ENCODE data around the gene KNOP1.

The KNOP1 gene, protein sequence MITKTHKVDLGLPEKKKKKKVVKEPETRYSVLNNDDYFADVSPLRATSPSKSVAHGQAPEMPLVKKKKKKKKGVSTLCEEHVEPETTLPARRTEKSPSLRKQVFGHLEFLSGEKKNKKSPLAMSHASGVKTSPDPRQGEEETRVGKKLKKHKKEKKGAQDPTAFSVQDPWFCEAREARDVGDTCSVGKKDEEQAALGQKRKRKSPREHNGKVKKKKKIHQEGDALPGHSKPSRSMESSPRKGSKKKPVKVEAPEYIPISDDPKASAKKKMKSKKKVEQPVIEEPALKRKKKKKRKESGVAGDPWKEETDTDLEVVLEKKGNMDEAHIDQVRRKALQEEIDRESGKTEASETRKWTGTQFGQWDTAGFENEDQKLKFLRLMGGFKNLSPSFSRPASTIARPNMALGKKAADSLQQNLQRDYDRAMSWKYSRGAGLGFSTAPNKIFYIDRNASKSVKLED

DNA sequence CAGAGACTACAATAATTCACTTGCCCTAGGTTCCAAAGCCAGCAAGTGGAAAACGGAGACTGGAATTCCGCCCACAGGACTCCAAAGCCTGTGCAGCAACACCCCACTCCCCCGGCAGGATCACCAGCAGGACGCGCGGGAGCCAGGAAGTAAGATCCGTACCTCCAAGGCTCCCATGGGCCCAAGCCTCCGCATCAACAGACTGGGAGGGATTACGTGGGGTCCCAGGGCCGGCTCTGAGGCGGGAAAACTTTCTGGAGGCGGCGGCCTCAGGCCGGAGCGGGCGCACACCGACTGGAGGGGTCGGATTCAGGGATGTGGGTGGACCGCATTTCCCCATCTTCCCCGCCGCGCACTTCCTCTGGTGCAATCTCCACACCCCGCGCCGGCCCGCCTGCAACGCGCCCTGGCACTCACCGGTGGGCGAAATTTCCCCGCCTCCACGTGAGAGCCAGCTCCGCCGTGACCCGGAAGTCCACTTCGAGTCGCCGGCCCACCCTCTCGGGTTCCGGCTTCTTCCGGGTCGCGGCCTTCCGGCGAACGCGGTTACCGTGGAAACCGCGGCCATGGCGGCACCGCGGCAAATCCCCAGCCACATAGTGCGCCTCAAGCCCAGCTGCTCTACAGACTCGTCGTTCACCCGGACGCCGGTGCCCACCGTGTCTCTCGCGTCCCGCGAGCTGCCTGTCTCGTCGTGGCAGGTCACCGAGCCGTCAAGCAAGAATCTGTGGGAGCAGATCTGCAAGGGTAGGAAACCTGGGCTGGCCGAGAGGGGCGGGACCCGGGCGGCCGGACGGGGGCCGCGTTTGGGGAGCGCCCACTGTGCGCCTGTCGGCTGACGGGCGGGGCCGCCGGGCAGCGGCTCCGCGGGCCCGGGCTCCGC, at the start of gene KNOP1, which contains the start of gene IQCK:
KNOP1 (minus strand) TSS at position 487 of the 883 bp plus-strand sequence. CDS start 3,192 bp downstream, outside the sequence.
IQCK (plus strand) TSS at position 531 of the 883 bp plus-strand sequence; CDS start at position 567, 36 bp downstream.
- peak; percentile 79 for DNase-seq

DNA sequence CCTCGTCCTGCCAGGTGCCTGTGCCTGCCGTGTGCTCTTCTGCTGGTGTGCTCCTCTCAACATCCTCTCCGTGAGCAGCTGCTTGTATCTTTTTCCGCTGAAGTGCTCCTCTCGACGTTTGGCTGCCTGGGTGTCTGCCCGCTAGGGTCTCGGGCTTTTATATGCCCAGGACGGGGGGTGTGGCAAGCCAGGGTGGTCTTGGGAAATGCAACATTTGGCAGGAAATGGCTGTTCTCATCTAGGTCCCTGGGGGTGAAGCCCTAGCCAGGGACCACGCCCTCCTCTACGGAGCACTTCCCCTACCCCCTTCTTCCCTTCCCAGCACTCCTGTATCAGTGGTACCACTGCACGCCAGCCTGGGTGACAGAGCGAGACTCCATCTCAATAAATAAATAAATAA, 49.5 kb upstream of the KNOP1 start:
- no peak for DNase-seq

DNA sequence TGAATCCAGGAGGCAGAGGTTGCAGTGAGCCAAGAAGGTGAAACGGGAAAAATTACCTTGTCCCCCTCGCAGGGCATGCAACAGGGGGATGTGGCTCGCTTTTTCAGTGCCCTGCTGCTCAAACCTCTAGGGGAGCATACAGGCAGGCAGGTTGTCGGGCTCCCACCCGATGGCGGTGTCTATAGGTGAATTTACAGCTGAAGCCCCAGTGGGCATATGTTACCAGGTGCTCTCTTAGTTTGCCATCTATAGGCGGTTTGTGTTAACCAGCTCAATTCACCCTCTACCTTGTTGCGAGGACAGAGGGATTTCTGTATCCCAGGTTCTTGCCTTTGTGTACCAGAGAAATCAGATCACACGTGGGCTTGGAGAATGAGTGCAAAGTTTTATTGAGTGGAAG, 49.0 kb upstream of the KNOP1 start:
- DNase-seq, result no peak

DNA sequence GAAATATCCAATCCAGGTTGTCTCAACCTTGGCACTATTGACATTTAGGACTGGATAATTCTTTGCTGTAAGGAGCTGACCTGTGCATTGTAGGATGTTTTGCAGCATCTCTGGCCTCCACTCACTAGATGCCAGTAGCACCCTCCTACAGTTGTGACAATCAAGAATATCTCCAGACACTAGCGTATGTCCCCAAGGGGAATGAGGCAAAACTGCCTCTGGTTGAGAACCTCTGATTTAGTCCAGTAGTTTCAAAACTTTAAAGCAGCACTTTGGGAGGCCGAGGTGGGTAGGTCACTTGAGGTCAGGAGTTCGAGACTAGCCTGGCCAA, 48.5 kb upstream of the KNOP1 start:
- DNase-seq, result no peak

DNA sequence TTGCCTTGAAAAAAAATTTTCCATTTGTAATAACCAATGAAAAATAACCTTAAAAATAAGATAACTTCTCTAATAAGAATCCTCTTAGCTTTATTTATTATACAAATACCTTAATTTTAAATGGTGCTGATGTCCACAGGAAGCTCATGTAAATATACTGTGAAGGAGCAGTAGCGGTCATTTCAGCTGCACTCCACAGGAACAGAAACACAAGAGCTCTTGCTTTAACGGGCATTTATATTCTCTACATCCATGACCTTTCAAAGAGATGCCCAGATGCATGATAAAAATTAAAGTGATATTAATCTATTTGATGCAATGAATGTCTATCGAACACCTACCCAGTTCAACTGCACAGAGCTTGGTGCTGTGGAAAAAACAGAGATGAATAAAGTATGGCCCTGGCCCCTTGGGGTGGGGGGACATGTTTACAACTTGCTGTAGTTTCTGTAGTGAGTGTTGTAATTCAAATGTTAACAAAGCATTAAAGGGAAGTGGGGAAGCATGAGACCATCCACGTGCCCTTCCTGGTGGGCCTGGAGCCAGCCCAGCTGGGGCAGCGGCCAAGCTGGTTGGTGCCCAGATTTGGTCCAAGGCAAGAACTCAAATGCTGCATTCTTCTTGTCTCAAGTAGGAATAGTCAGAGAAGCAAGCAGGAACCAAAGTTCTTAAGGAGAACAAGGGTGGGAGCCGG, 48.0 kb upstream of the KNOP1 start:
- no peak for DNase-seq

DNA sequence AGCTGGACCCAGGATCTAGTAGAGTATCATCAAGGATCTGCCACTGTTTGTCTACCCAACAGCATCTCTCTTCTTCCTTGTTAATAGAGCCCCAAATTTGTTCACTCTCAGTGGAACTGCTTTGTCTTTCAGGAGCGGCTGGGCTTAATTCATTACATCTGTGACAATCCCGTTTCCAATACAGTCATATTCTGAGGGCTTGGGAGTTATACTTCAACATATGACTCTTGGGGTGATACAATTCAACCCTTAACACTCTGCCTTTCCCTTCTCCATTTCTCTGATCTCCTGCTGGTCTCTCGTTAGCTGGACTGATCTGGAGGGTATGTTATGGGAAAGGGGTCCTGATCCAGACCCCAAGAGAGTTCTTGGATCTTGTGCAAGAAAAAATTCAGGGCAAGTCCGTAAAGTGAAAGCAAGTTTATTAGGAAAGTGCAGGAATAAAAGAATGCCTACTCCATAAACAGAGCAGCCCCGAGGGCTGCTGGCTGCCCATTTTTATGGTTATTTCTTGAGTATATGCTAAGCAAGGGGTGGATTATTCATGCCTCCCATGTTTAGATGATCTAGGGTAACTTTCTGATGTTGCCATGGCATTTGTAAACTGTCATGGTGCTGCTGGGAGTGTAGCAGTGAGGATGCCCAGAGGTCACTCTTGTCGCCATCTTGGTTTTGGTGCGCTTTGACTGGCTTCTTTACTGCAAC, 42.5 kb upstream of the KNOP1 start:
- DNase-seq, result no peak

DNA sequence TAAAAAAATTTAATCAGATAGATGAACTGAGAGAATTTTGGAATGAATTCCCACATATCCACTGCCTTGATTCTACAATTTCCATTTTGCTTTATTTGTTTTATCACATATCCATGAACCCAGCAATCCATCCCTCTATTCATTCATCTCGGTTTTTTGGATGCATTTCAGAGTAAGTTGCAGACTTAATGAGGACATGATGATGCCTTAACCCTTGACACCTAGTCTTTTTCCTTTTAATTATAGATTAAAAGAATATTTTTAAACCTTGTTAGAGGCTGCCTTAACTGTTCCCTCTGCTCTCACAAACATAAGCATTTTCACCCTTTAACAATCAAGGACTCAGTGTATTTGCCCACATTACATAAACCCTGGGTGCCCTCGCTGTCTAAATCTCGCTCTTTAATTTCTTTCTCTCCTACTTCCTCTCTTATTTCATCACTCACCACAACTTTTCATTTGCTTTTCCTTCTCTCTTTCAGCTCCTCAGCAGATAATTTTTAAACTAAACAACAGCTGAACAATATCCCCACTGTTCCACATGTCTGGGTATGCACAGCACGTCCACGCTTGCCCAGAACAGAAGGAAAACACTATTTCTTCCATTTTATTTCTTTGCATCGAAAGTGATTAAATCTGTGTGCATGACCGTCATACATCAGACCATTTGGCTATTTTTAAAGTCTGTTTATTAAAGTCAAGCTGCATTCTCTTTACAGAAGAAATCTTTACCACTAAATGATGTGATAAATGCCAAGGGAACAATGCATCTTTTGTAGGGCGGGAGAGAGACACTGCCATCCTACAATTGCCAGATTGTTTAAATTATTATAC, 40.0 kb upstream of the KNOP1 start:
- peak; percentile 59 for DNase-seq

DNA sequence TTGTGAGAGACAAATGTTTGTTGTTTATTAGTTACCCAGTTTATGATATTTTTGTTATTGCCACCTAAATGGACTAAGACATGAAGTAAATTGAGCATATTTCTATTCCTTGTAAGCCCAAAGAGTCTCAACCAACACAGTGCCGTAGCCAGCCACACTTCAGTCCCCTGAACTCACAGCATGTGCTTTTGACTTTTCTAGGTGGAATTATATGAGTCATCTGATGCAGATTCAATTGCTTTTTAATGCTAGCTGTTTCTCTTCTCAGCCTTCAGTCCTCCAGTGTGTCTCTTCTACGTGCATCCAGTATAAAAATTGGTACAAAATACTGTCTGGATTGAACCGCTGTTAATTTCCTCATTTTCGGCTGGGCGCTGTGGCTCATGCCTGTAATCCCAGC, 39.0 kb upstream of the KNOP1 start:
- DNase-seq, result no peak

DNA sequence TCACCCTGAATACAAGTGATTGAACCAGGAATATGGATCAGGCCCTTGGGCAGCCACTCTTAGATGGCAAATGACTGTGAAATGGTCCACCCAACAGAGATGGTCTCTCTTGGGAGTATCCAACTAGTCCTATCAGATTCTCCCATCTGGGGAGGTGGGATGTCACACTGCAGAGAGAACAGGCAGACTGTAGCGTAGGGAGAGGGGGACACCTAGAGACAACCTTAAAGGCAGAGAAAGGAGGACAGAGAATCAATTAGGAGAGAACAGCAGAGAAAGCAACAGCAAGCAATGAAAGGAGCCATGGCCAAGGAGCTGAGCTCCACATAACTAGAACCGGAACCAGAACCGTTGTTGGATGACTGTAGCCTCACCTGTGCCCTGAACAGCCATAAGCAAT, 37.2 kb upstream of the KNOP1 start:
- no peak for DNase-seq

DNA sequence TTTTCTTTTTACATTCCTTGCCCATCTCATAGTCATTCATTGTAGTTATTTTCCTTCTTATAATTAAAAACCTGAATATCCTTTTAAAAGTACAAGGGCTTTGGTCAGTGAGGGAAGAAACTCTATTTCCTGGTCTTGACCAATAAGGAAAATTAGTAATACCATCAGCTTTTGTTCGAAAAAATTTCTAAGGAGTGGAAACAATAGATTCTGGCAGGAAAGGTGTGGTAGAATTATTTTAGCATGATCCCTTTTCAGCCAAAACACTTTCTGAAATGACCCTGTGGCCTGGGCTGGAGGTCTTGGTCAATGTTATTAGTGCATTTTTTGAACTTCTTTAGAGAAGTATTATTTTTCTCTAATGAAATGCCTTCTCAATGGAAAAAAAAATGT, 36.6 kb upstream of the KNOP1 start:
- DNase-seq, result no peak

DNA sequence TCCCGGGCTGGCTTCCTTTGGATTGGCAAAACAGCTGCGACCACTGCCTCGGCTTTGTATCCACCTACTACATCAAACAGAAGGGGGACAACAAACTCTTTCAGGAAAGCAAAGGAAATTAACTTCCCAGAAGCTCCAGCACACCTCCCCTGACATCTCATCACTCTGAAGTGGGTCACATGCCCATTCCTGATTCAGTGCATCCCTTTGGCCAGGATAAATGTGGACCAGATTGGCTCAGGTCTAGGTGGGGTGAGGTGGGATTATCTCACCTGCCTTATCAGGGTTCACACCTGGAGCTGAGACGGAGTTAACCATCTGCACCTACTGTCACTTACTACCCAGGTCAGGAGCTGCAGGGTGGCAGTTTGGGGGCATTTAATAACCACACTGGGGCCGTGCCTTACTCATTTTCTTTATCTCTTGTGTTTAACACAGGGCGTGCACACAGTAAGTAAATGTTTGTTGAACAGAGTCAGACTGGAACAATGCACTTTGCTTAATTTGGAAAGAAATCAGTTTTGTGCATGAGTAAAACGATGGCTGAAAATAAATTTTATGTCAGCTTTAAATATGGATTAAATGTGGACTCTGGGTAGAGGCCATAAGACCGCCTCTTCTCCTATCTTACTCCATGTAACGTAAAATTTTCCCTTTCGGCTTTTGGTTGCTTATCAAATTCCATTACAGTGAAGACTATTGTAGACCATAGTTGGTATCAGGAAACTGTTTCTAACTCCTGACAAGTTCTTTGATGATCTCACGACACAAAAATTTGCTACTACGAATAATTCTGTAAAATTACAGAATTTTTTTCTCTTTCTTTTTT, 36.0 kb upstream of the KNOP1 start:
- no peak for DNase-seq

DNA sequence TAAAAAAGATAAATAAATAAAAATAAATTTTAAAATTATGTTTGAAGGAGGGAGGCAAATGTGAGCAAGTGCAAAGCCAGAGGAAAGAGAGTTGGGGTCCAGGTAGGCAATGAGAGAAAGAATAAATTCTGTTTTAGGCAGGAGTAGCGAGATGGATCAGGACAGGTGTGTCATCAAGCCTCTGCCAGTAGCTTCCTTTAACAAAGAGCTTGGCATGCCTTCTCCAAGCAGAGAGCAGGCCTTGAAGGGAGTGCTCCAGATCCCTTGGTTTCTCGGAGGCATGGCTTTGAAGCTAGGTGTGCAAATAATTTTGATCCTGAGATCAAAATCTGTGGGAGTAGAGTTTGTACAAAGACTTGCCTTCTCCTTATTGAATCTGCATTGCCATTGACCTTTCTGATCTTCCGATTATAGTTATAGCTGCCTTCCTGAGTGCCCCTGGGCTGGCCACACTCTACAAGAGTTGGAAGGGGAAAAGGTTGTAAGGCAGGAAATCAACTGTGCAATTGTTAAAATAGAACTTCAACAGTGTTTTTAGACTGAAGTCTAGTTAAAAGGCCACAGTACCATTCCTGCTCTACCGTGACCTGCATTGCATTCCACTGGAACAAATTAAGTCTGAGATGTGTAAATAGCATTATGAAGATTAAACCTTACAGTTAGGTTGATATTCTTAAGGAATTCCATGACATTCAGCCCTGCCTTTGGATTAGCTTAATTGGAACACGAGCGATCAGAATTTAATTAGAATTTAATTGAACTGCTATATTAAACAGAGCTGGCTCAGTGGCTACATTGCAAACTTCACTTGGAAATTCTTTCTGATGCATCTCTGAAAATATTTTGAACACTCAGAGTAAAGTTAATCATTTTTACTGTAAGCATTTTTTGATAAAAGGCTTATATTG, 33.7 kb upstream of the KNOP1 start:
- DNase-seq, result no peak

DNA sequence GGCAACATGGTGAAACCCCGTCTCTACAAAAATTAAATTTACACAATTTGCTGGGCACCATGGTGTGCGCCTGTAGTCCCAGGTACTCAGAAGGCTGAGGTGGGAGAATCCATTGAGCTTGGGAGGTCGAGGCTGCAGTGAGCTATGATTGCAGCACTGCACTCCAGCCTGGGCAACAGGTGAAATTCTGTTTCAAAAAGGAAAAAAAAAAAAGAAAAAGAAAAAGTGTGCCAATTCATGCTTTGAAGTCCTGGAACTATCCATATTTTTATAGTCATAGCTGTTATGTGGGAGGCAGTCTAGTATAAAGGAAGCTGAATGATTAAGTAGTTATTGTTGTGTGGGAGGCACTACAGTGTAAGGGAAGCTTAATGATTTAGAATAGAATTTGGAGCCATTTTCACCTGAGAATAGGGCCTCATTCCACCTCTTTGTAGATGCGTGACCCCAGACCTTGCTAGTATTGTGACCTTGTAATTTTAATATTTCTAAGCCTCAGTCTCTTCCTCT, 31.6 kb upstream of the KNOP1 start:
- no peak for DNase-seq

DNA sequence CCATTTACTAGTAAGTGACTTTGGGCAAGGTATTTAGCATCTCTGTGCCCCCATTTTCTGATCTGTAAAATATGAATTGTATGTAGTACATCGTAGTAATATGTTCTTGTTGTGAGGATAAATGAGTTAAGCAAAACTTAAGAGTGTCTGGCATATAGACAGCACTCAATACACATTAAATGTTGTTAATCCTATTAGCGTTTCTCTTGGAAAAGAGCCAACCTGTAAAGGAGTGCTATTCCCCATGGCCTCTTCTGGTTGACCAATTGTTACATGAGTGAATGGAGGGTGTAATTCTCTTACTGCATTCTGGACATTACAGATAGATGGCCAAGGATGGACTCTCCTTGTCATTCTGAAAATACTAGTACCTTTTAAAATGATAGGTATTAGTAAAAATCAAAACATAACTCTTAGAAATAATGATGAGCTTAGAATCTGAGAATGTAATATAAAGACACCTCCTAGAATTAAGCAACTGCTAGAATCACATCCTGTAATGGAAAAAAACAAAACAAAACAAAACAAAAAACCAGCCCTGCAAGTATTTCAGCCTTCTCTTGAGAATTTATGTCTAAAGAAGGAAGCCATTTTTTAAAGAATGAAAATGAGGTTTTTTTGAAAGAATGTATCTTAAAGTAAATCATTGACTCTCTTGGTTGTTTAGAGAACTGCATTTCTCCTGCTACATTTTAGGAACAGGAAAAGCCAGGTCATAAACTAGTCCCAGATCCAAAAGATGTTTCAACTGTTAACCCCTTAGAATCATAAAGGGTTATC, 30.6 kb upstream of the KNOP1 start:
- no peak for DNase-seq

DNA sequence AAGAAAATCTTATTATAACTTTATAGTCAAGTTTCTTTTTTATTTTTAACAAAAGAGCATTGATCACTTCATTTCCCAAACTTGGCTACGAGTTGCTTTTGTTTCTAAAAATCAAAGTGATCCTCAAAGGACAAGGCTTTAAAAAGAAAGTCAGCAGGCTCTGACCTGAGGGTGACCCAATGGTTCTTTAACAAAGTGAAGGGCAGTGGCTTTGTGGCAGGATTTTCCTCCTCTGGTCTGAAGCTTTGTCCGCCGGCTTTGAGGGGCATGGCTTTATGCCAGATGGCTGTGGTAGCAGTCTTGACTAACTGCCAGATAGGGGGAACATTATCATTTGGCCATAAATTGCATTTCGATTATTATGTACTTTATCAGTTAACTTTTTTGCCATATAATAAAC, 28.5 kb upstream of the KNOP1 start:
- no peak for DNase-seq

DNA sequence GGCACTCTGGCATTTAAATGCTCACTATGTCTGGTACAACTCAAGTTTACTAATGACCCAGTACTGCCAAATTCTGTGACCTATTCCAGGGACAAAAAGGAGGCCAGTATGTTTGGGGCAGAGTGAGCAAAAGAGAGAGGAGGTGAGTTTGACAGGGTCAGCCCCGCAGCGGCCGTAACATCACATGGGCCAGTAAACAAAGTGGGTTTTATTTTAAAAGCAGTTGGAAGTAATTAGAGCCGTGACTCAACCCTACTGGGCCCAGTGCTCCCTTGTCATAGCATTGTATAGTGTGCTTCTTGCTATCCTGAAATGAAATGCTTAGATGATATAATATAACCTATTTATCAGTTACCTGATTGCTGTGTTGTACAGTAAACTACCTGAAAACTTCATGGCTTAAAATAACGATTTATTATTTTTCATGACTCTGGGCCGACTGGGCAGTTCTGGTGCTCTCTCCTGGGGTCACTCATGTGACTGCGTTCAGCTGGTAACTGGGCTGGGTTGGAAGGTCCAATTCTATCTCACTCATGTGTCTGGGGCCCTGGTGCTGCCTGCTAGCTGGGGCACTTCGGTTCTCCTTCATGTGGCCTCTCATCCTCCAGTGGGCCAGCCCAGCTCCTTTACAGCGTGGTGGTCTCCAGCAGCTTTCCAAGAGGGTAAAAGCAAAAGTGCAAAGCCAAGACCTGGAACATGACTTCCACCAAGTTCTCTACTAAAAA, 27.4 kb upstream of the KNOP1 start:
- DNase-seq, result no peak

DNA sequence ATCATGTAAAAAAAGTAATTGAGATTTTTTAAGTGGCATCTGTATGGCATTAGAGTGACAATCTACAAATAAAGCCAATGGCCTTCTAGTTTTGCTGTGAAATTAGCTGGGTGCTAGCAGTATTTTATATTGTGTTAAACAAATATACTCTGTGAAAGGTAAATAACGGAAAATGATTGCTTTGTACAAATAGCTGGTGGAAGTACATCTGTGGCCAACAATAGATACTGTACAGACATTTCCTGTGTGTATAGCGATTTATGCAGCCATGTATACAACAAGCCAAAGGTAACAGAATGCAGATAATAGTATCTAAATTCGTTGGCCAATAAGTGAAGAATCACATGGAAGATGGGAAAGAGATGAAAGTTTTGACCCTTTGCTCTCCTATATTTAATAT, 26.6 kb upstream of the KNOP1 start:
- DNase-seq, result no peak

DNA sequence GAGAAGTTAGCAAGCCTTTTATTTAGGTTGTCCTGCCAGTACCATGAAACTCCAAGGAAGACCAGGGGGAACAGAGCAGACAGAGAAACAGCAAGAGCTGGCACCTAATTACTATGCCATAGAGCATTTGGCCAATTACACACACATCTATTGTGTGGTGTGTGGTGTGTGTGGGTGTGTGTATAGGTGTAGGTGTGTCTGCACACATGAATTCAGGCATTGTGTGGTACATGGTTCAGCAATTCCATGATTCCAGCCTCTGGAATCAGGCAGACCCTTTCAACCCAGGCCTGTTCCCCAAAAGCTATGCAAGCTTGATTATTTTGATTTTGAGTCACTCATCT, 25.8 kb upstream of the KNOP1 start:
- DNase-seq, result no peak

Measured in MV-4-11 (cell line).